Measurements from ENCODE around the gene NT5C3A.

- TF ChIP-seq SUZ12 (IDR thresholded peaks at IDR 0.05; ENCODE audit: extremely low read depth, insufficient read depth, insufficient read length): no peak
- TF ChIP-seq ZNF274 (IDR thresholded peaks at IDR 0.05; ENCODE audit: low read depth, low read length): no peak
- TF ChIP-seq YY1 (IDR thresholded peaks at IDR 0.05; ENCODE audit: insufficient read depth, insufficient read length): no peak
Measured at GRCh38 chr7:33066771-33067170, 4.2 kb upstream of the NT5C3A start.

All from NT2/D1 (cell line).